ENCODE results near the gene ATP11A.

The ATP11A gene

DNA sequence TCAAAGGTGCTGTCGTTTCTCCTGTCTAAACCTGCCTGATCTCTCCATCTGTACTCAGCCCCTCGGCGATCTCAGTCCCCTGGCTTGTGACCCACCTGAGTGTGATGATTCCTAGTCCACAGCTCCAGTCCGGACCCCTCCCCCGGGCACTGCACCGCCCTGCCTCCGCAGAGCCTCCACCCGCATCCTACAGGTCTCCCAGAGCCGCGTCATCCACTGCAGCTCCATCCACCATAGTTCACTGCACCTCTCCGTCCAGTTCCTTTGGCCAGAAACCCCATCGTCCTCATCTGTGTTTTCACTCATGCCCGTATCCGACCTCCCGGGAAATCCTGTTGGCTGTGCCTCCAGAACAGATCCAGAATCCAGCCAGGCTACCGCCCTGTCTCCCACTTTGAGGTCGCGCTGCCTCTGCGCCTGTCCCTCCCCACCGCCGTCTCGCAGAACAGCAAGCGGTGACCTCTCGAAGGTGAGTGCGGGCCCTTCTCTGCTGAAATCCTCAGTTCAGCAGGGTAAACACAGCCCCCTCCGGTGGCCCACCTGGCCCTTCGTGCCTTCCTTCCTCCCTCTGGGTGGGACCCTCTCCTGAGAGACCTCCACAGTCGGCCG lies 227.3 kb downstream of the ATP11A start:
- DNase-seq = no peak

DNA sequence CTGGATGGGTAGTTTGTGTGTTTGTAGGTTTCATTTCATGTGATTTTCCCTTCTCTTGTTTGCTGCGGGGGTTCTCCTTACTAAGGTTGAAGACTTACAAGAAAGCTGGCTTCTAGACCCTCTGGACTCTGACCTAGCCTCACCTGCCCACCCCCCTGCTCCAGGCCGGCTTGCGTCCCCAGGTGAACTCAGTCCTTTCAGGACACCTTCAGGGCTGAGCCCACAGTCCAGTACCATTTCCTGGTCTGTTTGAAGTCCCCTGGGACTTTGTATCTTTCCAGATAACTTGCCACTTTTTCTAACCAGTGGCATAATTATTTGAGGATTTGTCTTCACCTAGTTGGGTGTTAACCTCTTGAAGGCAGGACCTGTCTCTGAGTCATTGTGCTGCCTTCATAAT lies 227.9 kb downstream of the ATP11A start:
- DNase-seq = no peak

DNA sequence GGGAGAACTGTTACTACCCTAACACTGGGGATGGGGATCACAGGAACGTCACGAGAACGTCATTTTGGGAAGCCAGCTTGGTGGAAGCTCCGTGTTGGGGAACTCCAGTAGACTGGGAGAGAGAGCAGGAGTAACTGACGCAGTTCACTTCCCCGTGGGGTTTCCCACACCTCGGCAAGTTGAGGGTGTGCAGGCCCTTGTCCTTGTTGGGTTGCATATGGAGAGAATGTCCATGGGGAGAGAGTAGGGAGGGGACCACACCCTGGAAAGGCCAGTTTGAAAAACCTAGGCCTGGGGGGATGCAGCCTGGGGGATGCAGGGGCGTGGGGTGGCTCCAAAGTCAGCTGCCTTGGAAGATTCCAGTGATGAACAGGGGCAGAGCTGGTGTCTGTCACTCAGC lies 228.4 kb downstream of the ATP11A start:
- no peak for DNase-seq

DNA sequence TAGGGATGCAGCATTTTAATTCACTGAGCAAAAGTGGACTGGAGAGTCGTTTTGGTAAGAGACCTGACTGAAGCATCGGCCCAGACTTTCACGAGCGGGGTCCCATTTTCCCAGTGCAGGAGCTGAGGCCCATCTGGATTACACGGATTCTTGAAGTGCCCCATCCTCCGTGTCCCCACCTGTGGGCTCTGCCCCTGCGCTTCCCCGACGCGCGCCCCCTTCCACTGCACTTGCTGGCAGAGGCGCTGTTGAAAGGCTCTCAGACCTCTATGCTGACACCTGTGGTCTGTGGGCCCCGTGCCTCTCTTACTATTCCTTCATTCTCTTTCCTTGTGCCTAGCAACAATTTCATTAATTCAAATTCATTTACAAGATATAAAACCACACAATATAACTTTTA lies 228.9 kb downstream of the ATP11A start:
- no peak for DNase-seq

DNA sequence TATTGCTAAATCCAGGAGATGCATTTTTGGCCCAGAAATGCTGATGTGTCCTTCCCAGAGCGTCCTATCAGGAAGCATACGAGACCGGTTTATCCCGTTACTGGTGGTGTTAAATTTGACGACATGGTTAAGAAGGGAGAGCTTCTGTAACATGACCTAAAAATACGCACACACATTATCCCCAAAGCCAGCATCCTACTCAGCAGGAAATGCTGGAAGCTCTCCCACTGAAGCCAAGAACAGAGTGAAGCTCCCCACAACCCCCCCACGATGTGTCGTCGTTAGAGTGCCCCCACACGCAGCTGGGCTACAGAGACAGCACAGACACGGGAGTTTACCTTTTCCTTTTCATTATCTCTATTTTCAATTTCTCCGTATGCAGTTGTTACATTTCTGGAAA lies 234.1 kb downstream of the ATP11A start:
- no peak for DNase-seq

DNA sequence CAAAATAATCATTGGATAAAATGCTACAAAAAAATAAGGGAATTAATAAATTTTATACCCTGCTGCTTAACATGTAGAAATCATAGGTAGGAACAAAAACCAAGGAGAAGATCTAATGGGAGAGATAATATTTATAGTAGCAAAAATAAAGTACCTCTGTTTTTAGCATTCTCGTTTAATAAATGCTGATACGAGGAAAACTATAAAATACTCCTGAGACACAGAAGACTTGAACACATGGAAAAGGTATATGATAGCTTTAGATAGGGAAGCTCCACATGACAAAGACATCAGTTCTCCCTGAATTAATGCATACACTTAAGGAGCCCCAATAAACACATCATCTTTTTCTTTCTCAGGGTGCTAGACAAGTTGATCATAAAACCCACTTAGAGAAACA lies 234.5 kb downstream of the ATP11A start:
- no peak for DNase-seq

DNA sequence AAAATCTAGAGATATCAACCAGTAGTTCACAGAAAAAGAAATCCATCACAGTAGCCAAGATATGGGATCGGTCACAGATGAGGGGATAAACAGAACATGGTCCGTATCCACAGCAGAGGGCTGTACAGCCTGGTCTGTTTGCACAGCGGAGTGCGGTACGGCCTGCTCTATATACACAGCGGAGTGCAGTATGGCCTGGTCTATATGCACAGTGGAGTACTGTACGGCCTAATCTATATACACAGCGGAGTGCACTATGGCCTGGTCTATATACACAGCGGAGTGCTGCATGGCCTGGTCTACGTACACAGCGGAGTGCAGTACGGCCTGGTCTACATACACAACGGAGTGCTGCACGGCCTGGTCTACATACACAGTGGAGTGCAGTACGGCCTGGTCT lies 236.2 kb downstream of the ATP11A start:
- DNase-seq = no peak

DNA sequence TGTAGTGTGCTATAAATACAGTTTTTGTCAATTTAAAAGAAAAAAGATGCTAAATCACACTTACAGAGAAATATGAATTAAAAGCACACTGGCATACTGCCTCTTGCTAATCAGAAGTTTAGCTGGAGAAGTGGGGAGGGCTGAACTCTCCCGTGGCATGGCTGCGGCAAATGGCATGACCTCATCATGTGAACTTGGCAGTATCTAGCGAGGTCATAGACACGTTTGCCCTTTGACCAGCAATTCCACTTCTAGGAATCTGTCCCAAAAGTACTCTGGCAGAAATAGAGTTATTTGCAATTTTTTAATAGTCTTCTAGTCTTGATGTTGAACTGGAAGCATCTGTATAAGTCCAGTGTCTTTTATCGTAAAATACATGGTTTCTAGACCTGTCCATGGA lies 237.2 kb downstream of the ATP11A start:
- no peak for DNase-seq

DNA sequence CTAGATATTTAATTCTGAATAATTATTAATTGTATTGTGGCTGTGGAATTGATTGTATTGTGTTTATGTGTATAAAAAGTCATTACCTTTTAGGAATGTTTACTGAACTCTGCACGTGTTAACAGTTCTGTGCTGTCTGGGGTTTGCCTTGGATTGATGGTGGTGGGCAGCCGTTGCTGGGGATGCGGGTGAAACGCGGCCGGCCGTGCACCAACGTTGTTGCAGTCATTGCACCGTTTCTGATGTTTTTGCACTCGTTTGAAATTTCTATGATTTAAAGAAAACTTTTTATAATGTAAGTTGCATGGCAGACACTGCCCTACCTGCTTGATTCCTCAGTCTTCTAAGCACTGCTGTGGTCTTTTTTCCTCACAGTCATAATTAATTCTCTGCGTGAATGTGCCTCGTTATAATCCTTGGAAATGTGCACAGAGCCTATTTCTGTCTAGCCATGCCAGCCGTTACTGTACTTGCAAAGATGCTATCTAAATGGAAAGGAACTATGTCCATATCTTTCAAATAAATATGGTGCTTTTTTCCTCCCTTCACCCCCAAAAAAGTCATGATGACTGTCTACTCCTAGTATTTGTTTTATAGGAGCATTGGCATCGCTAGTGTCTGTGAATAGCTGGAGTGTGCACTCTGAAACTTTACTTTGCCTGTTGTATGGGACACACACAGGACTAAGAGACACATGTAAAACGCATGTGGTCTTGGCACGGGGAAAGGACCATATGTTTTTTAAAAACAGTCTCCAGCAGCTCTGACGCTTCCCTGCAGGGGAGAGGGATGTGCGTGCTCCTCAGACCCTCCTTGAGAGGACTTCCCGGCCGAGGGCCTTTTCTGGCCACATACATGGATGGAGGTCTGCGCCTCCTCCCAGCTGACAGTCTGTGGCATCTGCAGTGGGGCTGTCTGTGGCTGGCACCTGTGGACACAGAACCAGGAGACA lies 238.5 kb downstream of the ATP11A start:
- DNase-seq = no peak

DNA sequence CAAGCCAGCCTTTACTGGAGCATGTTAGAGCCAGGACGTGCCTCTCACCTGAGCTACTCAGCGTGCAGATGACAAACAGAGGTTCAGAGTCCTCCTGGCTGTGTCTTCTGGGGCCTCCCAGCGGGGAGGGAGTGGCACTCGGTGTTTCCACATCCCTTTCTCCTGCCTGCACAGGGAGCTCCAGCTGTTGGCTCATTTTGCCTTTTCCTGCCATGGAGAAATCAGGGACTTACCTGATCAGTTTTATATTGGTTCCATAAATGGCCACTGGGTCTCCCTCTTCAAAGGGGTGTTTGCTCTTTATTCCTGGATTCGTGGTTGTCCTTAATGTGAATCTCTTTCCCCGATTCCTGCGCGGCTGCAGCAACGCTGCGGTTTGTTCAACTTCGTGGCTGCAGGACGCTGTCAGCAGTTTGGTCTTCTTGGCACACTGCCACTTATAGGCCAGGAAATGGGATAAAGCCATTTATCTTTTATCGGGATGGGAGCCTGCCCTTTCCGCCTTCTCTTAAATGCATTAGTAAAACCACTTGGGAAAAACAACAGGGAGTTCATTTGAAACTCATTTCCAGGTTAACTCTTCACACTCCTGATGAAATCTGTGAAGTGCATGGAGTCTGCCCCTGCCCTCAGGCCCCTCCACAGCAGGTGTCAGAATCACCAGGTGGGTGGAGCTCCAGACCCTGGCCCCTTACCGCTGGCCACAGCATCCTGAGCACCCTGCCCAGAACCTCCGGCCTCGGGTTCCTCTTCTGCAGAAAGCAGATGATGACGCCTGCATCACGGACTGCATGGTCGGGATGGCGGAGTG lies 239.3 kb downstream of the ATP11A start:
- no peak for DNase-seq

DNA sequence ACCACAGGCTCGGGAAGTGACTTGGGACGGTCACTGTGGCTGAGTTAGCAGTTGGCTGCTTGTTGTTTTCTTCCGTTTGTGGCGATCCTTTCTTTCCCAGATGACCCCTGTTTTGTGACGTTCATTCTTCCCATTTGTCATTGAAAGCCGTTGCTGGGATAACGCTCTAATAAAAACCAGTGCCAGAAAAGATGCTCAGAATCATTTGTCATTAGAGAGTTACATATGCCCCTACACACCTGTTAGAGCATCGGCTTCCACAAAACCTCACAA lies 239.9 kb downstream of the ATP11A start:
- no peak for DNase-seq

DNA sequence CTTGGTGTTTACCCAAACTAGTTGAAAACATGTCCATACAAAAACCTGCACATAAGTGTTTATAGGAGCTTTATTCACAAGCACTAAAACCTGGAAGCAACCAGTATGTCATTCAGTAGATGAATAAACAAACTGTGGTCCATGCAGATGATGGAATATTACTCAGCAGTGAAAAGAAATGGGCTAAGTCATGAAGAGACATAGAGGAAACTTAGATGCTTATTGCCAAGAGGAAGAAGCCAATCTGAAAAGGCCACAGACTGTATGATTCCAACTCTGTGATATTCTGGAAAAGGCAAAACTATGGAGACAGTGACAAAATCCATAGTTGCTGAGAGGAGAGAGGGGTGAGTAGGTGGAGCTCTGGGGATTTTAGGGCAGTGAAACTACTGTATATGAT lies 240.4 kb downstream of the ATP11A start:
- DNase-seq = no peak

DNA sequence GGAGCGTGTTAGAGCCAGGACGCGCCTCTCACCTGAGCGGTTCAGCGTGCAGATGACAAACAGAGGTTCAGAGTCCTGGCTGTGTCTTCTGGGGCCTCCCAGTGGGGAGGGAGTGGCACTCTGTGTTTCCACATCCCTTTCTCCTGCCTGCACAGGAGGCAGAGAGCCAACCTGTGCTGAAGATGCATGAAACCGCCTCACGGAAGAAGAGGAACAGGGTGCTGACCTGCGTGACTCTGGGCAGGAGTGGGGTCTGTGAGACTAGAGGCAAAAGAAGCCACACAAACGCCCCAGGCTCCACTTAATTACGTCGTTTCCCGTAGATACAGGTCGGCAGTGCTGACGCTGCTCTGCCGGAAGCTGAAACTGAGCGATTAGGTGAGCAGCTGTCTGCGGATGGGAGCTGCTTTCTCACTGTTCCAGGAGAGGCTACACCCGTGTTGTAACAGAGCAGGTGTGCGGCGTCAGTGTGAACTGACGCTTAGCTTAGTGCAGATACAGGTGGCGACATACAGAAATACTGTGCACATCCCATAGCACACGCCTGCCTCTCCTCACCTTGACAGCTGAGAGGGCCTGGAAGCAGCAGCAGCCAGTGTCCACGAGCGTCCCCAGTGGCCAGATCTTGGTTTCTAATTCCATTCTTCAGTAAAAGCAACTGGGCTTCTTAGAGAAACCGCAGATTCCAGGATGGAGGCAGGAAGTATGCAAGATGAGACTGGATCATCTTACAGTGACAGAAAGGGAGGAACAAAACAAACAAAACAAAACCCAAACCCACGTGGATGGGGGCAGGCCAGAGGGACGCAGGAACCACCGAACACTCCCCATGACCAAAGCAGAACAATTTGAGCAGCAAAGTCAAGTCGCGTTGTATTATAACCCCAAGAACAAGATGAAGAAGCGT lies 241.4 kb downstream of the ATP11A start:
- DNase-seq = no peak

DNA sequence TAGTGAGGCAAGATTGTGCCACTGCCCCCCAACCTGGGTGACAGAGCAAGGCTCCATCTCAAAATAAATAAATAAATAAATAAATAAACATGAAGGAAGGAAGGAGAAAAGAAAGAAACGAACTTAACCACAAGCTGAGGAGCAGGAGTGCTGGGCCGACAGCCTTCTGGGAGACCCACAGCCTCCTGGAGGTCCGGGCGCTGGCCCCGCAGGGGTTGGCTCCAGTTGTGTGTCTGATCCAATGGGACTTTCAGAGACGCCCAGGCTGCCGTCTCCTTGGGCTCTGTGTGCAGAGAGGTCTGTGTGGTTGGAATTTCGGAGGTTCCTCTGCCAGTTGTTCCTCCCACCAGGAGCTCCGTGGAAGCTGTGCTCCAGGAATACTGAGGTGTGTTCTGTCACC lies 243.1 kb downstream of the ATP11A start:
- DNase-seq = no peak

DNA sequence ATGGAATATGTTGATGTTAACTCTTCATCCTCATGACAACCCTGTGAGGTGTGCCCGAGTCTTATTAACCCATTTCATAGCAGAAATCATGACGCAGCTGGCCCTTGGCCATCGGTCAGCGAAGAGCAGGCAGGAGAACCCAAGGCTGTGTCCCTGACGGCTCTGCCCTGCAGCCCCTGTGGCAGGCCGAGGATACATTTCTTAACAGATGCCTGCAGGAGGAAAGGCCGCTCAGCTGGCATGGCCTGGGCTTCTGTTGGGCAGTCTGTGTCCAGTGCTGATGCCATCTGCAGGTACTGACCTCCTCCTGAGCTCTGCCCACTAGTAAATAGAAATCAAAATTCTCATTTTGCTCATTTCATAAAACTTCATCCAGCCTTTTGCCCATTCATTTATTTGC lies 243.8 kb downstream of the ATP11A start:
- no peak for DNase-seq

DNA sequence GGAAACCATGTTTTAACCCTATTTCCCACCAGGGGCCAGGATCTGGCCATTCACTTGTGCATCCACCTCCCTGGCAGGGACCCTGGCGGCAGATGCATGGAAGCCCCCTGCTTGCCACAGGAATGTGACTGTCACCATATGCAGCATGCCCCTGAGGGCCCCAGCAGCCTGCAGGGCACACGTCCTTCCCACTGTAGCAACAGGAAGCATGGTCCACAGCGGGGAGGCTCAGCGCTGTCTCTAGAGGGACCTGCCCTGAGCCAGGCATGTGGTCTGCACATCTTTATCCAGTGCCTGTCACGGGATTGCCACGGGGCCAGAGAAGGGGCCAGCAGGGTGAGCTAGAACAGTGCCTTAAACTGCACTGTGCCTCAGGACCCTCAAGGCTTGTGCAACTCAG lies 244.2 kb downstream of the ATP11A start:
- no peak for DNase-seq

Measured in NCI-H446 treated with DMSO at 0.1 percent for 48 hours (cell line).